Pons (tissue), 1 donor: ENCODE results near the gene ADD2.
A peak's percentile ranks its signal among the peaks of the same experiment; 100 is the strongest.
"Not testable (repeated sequence)": the region's sequence is repeated elsewhere in the genome, so short reads cannot be mapped to it uniquely, and the experiment has no call there.

Experiments used
- DNase-seq: peaks from one replicate; pipeline ENCODE4 v3.0.0-alpha.2; 2016; ENCODE audit warnings: low spot score

ADD2 gene

DNA sequence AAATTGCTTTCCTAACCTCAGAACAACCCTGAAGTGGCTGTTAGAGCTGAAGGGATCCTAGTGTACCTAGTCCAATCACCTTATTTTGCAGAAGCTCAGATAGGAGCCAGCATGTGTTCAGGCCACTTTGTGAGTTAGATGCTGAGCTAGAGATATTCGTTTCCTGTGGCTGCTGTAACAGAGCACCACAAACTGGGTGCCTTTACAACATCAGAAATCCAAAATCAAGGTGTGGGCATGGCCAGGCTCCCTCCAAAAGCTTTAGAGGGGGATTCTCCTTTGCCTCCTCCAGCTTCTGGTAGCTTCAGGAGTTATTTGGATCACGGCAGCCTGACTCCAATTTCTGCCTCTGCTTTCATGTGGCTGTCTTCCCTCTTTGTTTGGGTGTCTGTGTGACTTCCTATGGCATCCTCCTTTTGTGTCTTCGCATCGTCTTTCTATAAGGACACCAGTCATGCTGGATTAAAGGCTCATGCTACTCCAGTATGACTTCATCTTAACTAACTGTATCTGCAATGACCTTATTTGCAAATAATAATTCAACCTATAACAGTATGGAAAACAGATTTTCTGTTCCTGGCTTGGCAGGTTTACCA is 128.1 kb downstream of the ADD2 start:
- no peak for DNase-seq

DNA sequence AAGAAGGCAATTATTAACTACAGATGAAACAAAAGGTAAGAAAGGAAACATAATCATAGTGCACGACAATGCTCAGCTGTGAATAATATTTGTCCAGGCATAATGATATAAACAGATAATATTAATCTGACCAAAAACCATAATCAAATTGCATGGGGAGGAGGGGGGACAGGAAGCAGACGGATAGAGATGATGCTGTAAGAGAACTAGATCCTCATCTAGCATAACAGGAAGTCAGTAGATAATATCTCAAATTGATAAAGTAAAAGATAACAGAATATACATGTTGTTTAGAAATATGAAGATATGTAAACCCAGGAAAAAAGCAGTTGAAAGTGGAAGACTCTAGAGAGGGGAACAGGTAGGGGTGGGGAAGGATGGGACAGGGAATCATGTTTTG is 129.4 kb downstream of the ADD2 start:
- no peak for DNase-seq

DNA sequence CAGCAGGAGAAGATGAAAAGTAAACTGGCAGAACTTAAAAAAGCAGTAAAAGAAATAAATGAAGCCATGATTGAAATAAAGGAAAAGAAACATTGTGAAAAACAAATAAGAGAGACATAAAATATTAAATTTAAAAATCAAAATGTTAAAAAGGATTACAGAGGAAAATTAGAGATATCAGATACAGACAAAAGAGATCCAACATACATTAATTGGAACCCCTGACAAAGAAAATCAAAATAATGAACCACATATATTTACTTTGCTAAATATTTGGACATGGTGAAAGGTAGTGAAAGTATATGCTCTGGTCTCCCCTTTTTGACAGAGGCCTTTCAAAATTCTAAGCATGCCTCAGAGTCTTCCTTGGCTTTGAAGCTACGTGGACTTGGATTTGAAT is 134.5 kb downstream of the ADD2 start:
- DNase-seq, result no peak

DNA sequence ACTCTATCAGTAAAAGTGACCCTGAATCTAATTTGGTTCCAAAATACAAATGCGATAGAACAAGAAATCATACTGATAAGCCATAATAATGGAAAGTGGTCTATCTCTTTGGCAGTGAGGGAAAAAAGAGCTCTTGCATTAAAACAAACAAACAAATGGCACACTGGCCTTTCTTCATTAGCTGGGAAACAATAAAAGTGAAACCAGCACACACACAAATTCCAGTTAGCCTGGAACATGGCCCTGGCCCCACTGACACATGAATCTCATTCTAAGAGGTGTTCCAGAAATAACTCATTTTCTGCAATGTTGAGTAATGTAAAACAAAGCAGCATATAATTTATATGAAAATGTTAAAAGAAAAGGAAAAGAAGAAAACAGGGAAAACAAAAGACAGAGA is 135.0 kb downstream of the ADD2 start:
- no peak for DNase-seq

DNA sequence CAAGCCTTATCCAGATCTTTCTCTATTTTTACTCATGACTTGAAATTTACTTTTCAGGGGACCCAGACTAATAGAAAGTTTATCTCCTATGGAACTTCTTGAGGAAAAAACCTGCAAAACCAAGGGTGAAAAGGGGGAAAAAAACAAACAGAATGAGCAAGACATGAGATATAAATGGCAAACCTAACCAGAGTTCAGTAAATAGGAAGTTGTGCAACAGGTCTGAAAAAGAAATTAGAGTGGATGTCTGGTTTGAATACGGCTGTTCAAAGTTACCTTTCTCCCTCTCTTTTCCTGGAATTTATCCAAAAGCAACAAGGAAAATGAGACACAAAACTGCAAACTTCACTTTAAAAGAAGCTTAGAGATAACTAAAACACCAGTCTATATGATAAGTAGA is 135.6 kb downstream of the ADD2 start:
- no peak for DNase-seq

DNA sequence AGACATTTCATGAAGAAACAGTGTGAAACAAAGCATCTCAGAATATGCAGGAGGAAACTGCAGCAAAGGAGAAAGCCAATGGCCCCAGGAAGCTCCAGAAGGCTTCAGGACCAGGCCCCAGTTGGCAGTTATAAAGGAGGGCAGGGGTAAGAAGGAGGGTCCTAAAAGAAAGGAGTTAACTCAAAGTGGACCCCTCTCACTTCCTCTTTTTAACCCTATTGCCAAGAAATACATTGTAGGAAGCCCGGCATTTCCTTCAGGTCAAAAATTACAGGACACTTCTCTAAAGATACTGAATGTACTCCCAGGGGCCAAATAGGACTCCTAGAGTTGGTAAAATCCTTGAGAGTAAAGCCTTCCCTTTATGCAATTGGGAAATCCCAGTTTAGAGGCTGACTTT is 137.2 kb downstream of the ADD2 start:
- no peak for DNase-seq

DNA sequence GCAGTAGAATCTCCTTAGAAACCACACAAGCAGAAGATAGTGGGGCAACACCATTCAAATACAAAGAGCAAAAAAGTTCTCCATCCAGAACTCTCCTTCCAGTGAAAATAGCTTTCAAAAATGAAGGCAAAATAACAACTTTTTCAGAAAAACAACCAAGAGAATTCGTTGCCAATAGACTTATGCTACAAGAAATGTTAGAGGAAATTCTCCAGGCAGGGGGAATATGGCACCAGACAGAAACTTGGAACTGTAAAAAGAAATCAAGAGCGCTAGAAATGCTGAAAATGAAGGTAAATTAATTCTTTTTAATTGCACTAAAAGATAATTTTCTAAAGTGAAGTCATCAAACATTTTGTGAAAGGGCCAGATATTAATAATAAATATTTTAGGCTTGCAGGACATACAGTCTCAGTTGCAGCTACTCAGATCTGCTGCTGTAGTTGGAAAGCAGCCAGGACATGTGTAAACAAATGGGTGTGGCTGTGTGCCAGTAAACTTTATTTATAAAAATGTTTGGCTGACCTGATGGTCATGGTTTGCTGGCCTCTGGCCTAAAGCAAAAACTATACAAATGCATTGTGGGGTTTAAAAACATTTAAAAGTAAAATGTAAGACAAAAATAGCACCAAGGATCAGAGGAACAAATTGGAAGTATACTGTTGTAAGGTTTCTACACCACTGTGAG is 140.6 kb downstream of the ADD2 start:
- DNase-seq, result no peak

DNA sequence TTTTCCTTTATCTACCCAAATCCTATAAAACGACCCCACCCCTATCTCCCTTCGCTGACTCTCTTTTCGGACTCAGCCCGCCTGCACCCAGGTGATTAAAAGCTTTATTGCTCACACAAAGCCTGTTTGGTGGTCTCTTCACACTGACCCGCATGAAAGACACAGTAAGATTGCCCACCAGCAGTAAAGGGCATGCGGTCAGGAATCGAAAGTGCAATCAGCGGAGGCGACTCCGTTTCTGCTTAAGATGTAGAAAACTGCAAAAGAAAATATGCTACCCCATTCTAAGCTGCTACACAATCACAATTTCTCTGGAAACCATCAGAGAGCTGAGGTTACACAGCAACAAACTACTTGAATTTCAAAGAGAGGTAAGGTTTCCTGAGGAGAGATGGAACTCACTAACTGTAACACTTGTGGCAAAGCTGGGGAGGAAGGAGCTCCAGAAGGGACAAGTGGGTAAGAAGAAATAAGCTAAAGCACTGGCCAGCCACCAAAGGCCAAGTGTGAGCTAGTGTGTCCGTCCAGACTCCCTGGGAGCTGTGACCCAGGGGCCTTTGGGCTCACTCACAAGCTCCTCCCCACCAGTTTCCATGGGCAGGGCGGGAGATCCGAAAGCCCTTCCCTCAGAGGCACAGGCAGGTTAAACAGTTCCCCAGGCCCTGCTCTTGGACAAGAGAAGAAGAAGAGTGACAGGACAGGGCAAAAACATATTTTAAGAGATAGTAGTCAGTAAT is 141.6 kb downstream of the ADD2 start:
- DNase-seq, result no peak

DNA sequence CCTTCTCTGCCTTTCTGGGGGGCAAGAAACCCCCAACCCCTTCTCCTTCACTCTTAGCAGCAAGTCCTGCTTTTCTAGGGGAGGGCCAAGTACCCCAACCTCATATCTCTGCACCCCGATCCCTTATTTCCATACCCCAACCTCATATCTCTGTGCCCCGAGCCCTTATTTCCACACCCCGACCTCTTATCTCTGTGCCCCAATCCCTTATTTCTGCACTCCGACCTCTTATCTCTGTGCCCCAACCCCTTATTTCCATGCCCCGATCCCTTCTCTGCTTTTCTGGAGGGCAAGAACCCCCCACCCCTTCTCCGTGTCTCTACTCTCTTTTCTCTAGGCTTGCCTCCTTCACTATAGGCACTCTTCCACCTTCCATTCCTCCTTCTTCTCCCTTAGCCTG is 146.5 kb downstream of the ADD2 start:
- not testable (repeated sequence) for DNase-seq

DNA sequence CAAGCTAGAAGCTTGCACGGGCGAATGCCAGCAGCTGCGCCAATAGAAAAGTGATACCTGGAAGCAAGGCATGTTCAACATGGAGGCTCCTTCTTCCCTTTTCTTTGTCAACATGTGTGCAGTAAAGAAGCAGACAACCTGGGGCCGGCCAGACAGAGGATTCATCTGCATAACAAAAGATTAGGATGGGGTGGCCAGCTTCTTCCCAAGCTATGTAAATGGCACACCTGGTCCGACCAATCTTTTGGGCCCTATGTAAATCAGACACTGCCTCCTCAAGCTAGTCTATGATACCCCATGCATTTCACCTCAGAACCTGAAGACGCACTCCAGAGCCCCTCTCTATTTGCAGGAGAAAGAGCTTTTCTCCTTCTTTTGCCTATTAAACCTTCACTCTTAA is 148.0 kb downstream of the ADD2 start:
- no peak for DNase-seq

DNA sequence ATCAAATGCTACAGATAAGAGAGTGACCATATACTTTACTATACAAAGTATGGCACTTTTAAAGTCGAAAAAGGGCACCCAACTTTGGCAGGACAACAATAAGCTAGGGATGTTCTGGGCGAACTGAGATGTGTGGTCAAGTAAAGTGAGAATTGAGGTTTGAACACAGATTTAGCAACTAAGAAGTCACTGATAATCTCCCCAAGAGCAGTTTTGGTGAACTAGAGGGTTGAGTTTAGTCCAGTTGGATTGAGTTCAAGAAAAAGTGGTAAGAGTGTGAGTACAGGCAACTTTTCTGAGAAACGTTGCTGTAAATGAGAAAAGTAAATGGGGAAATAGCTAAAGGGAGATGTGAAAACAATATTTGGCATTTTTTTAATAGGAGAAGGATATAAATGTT is 148.8 kb downstream of the ADD2 start:
- DNase-seq, result no peak

DNA sequence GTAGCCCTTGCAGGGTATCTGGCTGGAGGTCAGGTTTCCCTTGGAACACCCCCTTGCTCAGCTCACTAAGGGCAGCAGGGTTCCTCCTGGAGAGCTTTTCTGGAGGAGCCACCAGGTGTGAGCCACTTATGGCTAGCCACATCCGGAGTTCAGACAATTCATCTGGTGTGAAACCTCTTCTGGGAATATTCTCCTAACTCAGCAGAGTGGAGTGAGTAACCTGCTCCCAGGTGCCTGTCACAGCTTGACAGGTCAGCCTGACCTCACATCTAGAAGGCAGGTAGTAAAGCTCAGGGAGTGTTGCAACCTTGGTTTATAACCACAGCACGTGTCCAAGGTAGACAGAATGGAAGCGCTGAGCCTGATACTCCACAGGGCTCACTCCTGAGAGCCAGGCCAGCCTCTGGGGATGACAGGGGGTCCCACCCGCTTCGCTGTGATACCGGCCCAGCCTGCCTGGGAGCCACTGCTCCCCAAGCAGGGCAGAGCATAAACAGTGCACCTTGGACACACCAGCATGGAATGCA is 151.8 kb downstream of the ADD2 start:
- no peak for DNase-seq

DNA sequence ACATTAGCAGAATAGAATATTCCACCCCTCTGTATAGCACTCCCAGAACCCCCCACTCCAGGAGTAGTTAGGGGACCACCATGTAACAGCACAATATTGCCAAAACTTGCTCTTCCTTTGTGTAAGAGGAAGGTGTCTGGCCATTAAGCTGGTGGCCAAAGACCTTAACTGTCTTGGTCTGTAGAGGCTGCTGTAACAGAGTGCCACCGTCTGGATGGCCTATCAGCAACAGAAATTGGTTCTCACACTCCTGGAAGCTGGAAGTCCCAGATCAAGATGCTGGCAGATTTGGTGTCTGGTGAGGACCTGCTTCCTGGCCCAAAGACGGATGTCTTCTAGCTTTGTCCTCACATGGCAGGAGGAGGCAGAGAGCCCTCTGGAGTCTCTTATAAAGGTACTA is 152.8 kb downstream of the ADD2 start:
- peak; percentile 76 for DNase-seq

DNA sequence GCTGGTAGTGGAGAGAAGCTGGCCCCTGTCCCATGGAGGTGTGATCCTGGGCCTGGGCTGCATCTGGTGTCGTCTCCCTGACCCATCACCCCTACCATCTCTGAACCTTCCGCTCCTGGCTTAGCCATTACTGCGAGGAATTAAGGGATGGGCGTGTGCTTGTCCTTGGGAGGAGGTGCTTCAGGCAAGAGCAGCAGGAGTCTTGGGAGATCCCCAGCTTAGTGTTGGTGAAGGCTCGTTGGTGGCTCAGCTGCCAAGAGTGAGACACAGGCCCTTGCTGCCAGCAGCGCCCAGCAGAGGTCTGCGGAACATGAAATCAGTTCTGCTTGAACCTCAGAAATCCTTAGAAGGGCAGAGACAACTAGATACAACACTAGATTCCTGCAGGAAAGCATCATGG is 154.5 kb downstream of the ADD2 start:
- no peak for DNase-seq

DNA sequence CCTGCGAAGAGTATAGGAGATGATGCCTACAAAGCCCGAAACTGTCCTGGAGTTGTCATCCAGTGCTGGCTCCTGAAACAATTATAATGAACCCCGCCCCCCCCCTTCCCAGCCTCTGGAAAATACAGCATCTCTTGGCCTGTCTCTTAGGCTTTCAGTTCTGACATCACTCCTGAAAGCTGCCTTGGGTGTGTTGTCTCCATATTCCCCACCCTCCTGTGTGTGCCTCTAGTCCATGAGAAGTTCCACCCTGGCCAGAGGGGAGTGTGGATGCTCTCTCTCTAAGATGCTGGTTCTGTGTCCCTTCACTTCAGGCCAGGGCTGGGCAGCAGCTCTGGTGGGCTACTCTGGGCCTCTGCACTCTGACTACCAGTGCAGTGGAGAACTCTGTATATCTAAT is 155.4 kb downstream of the ADD2 start:
- no peak for DNase-seq

DNA sequence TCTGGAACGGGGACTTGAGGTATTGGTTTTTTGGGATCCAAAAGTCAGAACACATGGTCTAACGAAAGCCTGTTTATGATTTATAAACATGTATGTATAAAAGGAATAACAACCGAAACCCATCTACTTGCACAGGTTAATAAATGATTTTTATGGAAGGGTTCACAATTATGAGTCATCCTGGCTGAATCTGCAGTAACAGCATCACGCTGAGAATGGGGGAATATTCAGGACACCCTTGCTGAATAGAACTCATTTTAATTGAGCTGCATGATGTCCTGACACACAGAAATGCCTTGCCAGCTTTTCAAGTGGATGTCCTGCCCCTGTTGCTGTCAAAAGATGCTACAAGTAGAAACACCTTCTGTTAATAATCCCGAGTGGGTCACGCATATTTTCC is 159.6 kb downstream of the ADD2 start:
- DNase-seq, result no peak

DNA sequence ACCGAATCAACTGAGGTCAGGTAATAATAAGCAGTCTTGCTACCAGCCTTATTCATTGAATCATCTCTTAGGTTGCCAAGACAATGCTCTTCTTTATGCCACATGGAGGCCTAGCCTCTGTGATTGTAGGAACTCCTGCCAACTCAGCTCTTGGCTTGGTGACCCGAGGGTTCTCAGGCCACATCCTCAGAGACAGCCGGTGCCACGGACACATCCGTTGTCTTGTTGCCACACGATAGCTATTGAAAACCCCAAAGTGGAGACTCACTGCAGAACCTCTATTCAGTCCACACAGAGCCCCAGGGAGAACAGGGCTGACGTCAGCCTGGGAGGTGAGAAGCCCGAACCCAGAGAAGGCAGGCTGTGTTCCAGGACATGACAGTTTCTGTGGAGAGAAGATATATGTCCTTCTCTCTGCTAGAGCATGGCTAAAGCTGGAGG is 160.9 kb downstream of the ADD2 start:
- DNase-seq, result peak; percentile 76
